ENCODE results near the gene RTN4R. TPM values are rescaled to one million over a fixed set of nuclear protein-coding genes. Genes with fewer than 3 reads are reported as not detected.

The RTN4R gene
- total RNA-seq, 1 donor from 2014 or later, result 38.3 TPM

DNA sequence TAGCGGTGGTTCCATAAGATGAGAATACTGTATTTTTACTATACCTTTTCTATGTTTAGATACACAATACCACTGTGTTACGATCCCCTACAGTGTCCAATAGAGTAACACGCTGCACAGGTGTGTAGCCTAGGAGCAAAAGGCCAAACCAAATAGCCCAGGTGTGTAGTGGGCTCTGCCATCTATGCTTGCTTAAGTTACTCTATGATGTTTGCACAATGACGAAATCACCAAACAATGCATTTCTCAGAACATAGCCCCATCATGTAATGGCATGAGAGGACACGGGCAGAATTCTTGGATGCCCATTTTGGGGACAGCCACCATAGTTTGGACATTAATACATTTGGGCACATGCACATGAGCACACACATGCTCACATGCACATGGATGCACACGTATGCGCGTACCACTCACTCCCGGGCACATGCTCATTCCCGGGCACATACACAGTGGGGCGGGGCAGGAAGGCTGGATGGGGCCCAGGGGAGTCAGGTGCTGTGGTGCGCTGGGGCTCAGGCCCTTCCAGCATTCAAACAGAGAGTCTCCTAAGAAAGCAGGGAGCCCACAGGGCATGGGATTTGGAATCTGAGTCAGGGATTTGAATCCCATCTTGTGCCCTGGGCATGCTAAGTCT, 51.1 kb downstream of the RTN4R start:
- Mint-ChIP-seq H3K4me3 (ENCODE audit: unreplicated experiment) (no peak overlapping the region), H3K27me3 (ENCODE audit: unreplicated experiment) (peaks cover 7% of the 10 kb centered on the region), H3K27ac (ENCODE audit: unreplicated experiment) (no peak overlapping the region), H3K9me3 (ENCODE audit: unreplicated experiment) (peaks cover 4% of the 10 kb centered on the region), H3K4me1 (ENCODE audit: low read depth, unreplicated experiment) (peaks cover 22% of the 10 kb centered on the region), H3K36me3 (ENCODE audit: unreplicated experiment) (no peaks in the 10 kb centered on the region)
- no peak for DNase-seq
- TF ChIP-seq, protein P1, sequence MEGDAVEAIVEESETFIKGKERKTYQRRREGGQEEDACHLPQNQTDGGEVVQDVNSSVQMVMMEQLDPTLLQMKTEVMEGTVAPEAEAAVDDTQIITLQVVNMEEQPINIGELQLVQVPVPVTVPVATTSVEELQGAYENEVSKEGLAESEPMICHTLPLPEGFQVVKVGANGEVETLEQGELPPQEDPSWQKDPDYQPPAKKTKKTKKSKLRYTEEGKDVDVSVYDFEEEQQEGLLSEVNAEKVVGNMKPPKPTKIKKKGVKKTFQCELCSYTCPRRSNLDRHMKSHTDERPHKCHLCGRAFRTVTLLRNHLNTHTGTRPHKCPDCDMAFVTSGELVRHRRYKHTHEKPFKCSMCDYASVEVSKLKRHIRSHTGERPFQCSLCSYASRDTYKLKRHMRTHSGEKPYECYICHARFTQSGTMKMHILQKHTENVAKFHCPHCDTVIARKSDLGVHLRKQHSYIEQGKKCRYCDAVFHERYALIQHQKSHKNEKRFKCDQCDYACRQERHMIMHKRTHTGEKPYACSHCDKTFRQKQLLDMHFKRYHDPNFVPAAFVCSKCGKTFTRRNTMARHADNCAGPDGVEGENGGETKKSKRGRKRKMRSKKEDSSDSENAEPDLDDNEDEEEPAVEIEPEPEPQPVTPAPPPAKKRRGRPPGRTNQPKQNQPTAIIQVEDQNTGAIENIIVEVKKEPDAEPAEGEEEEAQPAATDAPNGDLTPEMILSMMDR (IDR thresholded peaks at IDR 0.05; ENCODE audit: partially characterized antibody, unreplicated experiment), result no peak

GRCh38 chr22:20215742-20216141, 52.4 kb downstream of the RTN4R start:
- Mint-ChIP-seq H3K36me3 (ENCODE audit: unreplicated experiment) (no peaks in the 10 kb centered on the region), H3K27me3 (ENCODE audit: unreplicated experiment) (peaks cover 5% of the 10 kb centered on the region), H3K4me3 (ENCODE audit: unreplicated experiment) (no peak overlapping the region), H3K4me1 (ENCODE audit: low read depth, unreplicated experiment) (peaks cover 20% of the 10 kb centered on the region), H3K27ac (ENCODE audit: unreplicated experiment) (no peak overlapping the region), H3K9me3 (ENCODE audit: unreplicated experiment) (peaks cover 4% of the 10 kb centered on the region)
- TF ChIP-seq, protein P1 (IDR thresholded peaks at IDR 0.05; ENCODE audit: partially characterized antibody, unreplicated experiment), result no peak
- DNase-seq, result no peak

DNA sequence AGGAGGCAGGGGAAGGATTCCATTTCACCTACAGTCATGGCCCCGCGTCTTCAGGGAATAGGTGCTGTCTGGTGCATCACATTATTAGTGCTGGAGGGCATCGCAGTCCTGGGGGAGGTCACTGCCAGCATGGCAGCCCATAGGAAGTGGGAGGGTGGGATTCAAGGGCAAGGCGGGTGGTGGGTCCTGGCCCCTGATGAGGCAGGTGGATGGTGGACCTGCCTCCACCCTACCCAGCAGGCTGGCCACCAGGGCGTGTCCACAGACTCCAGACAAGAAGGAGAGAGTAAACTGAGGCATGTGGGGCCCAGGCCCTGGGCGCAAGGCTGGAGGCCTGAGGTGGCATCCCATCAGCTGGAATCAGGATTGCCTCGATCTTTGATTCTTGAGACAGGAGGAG, 53.3 kb downstream of the RTN4R start:
- Mint-ChIP-seq H3K9me3 (ENCODE audit: unreplicated experiment) (peaks cover 4% of the 10 kb centered on the region), H3K36me3 (ENCODE audit: unreplicated experiment) (no peaks in the 10 kb centered on the region), H3K4me1 (ENCODE audit: low read depth, unreplicated experiment) (peaks cover 18% of the 10 kb centered on the region), H3K4me3 (ENCODE audit: unreplicated experiment) (no peak overlapping the region), H3K27ac (ENCODE audit: unreplicated experiment) (no peak overlapping the region), H3K27me3 (ENCODE audit: unreplicated experiment) (peaks cover 5% of the 10 kb centered on the region)
- TF ChIP-seq, protein P1 (IDR thresholded peaks at IDR 0.05; ENCODE audit: partially characterized antibody, unreplicated experiment), result no peak
- DNase-seq, result no peak

DNA sequence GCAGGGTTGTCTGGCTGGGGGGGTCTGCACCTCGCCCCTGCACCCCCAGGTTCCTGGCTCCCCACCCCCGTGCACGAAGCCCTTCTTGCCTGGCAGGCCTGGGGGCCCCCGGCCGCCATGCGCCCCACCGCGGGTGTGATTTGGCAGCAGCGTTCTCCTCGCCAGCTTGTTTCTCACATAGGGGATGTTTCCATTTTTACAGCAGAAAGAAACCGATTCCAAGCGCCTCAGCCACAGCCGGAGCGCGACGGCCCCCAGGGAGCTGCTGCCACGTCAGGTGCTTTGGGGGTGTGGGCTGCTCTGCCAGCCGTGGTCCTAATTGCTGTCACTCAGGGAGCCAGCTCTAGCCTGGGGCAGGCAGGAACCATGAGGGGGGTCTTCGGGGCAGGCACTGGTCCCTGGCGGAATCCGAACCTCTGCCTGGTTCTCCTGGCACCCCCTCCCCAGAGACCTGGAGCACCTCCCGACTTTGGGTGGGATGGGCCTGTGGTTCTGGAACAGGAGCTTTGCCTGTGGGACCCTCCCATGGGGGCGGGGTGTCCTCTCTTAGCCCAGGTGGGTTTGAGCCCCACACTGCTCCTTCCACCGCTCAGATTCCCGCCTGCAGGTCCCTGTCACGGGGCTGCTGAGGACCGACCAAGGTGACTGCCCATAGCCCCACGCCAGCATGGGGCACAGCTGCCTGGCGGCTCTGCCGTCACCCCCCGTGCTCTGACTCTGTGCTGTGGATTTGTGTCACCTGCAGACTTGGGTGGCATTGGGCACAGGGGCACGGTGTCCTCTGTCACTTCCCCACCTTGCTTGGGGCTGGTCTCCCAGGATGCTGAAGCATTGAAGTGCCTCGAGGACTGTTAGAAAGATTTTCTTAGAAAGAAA, 54.0 kb downstream of the RTN4R start:
- DNase-seq, result no peak
- TF ChIP-seq, protein P1 (IDR thresholded peaks at IDR 0.05; ENCODE audit: partially characterized antibody, unreplicated experiment), result no peak
- Mint-ChIP-seq H3K4me1 (ENCODE audit: low read depth, unreplicated experiment) (peaks cover 16% of the 10 kb centered on the region), H3K27ac (ENCODE audit: unreplicated experiment) (no peak overlapping the region), H3K9me3 (ENCODE audit: unreplicated experiment) (peaks cover 2% of the 10 kb centered on the region), H3K36me3 (ENCODE audit: unreplicated experiment) (no peaks in the 10 kb centered on the region), H3K27me3 (ENCODE audit: unreplicated experiment) (peaks cover 5% of the 10 kb centered on the region), H3K4me3 (ENCODE audit: unreplicated experiment) (no peak overlapping the region)
